HFFc6 (cell line): ENCODE results near the gene ARMCX5. TPM values are rescaled to one million over a fixed set of nuclear protein-coding genes. Genes with fewer than 3 reads are reported as not detected.

Experiments used
- DNase-seq: peaks from one replicate; pipeline ENCODE4 v3.0.0-alpha.2; 2018
- H3K27ac Mint-ChIP-seq: 2 replicates; pipeline ENCODE4 v1.8.0; 2020; ENCODE audit warnings: mild to moderate bottlenecking, mixed read lengths
- H3K27me3 Mint-ChIP-seq: 2 replicates; pipeline ENCODE4 v1.8.0; 2021; ENCODE audit warnings: mild to moderate bottlenecking, moderate library complexity, mixed read lengths; ENCODE audit not compliant: insufficient read depth
- H3K36me3 Mint-ChIP-seq: 2 replicates; pipeline ENCODE4 v1.8.0; 2021; ENCODE audit warnings: low read depth, mixed read lengths
- H3K4me1 Mint-ChIP-seq: 2 replicates; pipeline ENCODE4 v1.8.0; 2020; ENCODE audit warnings: low read depth, mixed read lengths
- H3K4me3 Mint-ChIP-seq: 2 replicates; pipeline ENCODE4 v1.8.0; 2020; ENCODE audit warnings: mild to moderate bottlenecking, moderate library complexity, mixed read lengths
- H3K9me3 Mint-ChIP-seq: 2 replicates; pipeline ENCODE4 v1.8.0; 2020; ENCODE audit warnings: mild to moderate bottlenecking, mixed read lengths
- CTCF ChIP-seq: fragments of 200-600 bp; sonication (generic); IDR thresholded peaks from 2 replicates; pipeline ENCODE4 v1.5.0; 2021; ENCODE audit warnings: antibody characterized with exemption, mild to moderate bottlenecking
- total RNA-seq, 6 experiments: library from RNA; stranded (reverse); fragmentation: NEBNext Ultra II Directional; extraction: Animal tissue kit (Norgen Biotek cat#: 25700); gene quantifications; 2 replicates in 1 of 6; 3 replicates in 5 of 6; pipeline ENCODE4 v1.2.3, GENCODE V29; 2021

The ARMCX5 gene
- total RNA-seq, 6 experiments from 2014 or later = 8.2 to 9.7 (median 8.4) TPM

GRCh38 chrX:102627640-102628039, 28.3 kb downstream of the ARMCX5 start:
- Mint-ChIP-seq H3K4me1 (peaks cover 12% of the 10 kb centered on the region), H3K27me3 (no peaks in the 10 kb centered on the region), H3K4me3 (no peak overlapping the region), H3K36me3 (no peaks in the 10 kb centered on the region), H3K27ac (no peak overlapping the region), H3K9me3 (no peaks in the 10 kb centered on the region; the same call in 1 of the 2 replicates)
- no peak for TF ChIP-seq CTCF
- no peak for DNase-seq

DNA sequence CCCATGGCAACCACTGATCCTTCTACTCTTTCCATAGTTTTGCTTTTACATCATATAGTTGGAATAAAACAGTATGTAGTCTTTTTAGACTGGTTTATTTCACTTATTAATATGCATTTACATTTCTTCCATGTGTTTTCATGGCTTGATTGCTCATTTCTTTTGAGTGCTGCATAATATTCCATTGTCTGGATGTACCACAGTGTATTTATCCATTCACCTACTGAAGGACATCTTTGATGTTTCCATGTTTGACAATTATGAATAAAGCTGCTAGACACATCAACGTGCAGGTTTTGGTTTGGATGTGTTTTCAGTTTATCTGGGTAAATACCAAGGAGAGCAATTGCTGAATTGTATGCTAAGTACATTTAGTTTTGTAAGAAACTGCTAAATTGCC, 38.2 kb downstream of the ARMCX5 start:
- DNase-seq = no peak
- peaks cover 4% of the 10 kb centered on the region; the same call in 1 of the 2 replicates for H3K27me3 Mint-ChIP-seq
- no peak for TF ChIP-seq CTCF
- no peak overlapping the region for H3K27ac Mint-ChIP-seq
- H3K4me1 Mint-ChIP-seq = no peaks in the 10 kb centered on the region
- peaks cover 5% of the 10 kb centered on the region; the same call in 1 of the 2 replicates for H3K36me3 Mint-ChIP-seq
- no peaks in the 10 kb centered on the region for H3K9me3 Mint-ChIP-seq
- no peak overlapping the region for H3K4me3 Mint-ChIP-seq

DNA sequence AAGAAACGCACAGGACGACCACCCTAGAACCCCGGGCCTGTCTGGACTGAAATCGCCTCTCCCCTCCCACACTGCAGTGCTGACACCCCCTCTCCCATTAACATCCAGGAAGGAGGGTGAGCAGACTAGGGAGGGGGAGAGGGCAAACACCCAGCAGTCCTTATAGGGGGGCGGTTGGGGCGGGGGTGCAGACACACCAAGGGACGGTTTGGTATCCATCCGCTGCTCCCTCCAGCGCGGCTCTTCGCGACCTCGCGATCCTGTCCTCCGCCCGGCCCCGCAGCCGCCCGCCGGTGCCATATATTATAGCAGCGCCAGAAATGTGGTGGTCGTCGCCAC, 51.6 kb downstream of the ARMCX5 start:
- H3K9me3 Mint-ChIP-seq = no peaks in the 10 kb centered on the region
- H3K4me1 Mint-ChIP-seq = peaks cover 7% of the 10 kb centered on the region; the same call in 1 of the 2 replicates
- H3K36me3 Mint-ChIP-seq = no peaks in the 10 kb centered on the region; the same call in 1 of the 2 replicates
- H3K27ac Mint-ChIP-seq = no peak overlapping the region
- no peak for TF ChIP-seq CTCF
- peak overlapping the region; percentile 89 for H3K4me3 Mint-ChIP-seq
- no peaks in the 10 kb centered on the region for H3K27me3 Mint-ChIP-seq
- DNase-seq = no peak

- H3K27ac Mint-ChIP-seq = peak within 1 kb of the TSS; percentile 36
- no peaks in the 10 kb centered on the region; the same call in 1 of the 2 replicates for H3K36me3 Mint-ChIP-seq
- peak; percentile 1 for DNase-seq
- peak within 1 kb of the TSS; percentile 89 for H3K4me3 Mint-ChIP-seq
- no peaks in the 10 kb centered on the region for H3K9me3 Mint-ChIP-seq
- H3K27me3 Mint-ChIP-seq = no peaks in the 10 kb centered on the region
- no peak for TF ChIP-seq CTCF
- H3K4me1 Mint-ChIP-seq = peaks cover 7% of the 10 kb centered on the region; the same call in 1 of the 2 replicates
These were observed 52.1 kb downstream of the ARMCX5 start, which contains the start of gene GPRASP1 for GRCh38 chrX:102651242-102652011. GPRASP1 (plus strand) TSS chrX:102651483; CDS start chrX:102653914, 2,431 bp downstream.

- peak; percentile 73 for TF ChIP-seq CTCF
- H3K27ac Mint-ChIP-seq = peak overlapping the region; percentile 36; the same call in 1 of the 2 replicates
- H3K4me1 Mint-ChIP-seq = peaks cover 7% of the 10 kb centered on the region; the same call in 1 of the 2 replicates
- H3K27me3 Mint-ChIP-seq = no peaks in the 10 kb centered on the region
- peak overlapping the region; percentile 89 for H3K4me3 Mint-ChIP-seq
- no peaks in the 10 kb centered on the region for H3K9me3 Mint-ChIP-seq
- no peaks in the 10 kb centered on the region for H3K36me3 Mint-ChIP-seq
- peak; percentile 23 for DNase-seq
These were observed 52.8 kb downstream of the ARMCX5 start for GRCh38 chrX:102652031-102652688.

Other genes starting within 250 kb of the ARMCX5 start
- not detected for gene NXF2B, start 159.5 kb upstream of the ARMCX5 start, total RNA-seq
- gene TCP11X2, start 127.7 kb upstream of the ARMCX5 start, total RNA-seq = not detected
- 1 to 10 TPM; 1.4 to 3.2 (median 2.7) TPM for gene TMSB15A, start 82.8 kb upstream of the ARMCX5 start, total RNA-seq
- gene GPRASP1, start 52.0 kb downstream of the ARMCX5 start, total RNA-seq = 1 to 10 TPM in 1 of 6 experiments, under 1 TPM in 5; 0.76 to 1.1 (median 0.95) TPM
- gene GPRASP2, start 112.9 kb downstream of the ARMCX5 start, total RNA-seq = 10 to 100 TPM in 4 of 6 experiments, 1 to 10 TPM in 2; 7.9 to 15.0 (median 12.4) TPM
- gene GPRASP3, start 121.2 kb downstream of the ARMCX5 start, total RNA-seq = 1 to 10 TPM; 1.9 to 5.7 (median 5.4) TPM